ENCODE results near the gene FAM110A. TPM values are rescaled to one million over a fixed set of nuclear protein-coding genes. Genes with fewer than 3 reads are reported as not detected.

The FAM110A gene
- total and polyA plus RNA-seq, 8 donors, result 1.8 to 8.4 (median 3.5) TPM

DNA sequence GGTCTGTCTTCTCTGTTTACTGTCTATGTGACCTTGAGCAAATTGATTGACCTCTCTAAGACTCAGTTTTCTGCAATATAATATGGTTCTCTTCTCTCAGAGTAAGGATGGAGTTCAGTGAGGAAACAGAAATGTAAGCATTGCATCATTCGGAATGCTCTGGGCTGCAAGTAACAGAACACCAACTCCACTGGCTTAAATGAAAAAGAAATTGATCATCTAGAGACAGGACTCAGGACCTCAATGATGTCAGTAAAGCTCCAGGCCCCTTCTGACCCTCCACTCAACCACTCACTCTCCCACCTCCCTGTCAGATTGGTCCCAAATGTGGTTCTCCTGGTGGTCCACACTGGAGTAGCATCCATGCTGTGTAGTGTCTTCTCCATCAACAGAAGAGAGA lies 31.9 kb downstream of the FAM110A start:
- no peaks in the 10 kb centered on the region for H3K27me3 ChIP-seq
- FAIRE-seq, result no peak

DNA sequence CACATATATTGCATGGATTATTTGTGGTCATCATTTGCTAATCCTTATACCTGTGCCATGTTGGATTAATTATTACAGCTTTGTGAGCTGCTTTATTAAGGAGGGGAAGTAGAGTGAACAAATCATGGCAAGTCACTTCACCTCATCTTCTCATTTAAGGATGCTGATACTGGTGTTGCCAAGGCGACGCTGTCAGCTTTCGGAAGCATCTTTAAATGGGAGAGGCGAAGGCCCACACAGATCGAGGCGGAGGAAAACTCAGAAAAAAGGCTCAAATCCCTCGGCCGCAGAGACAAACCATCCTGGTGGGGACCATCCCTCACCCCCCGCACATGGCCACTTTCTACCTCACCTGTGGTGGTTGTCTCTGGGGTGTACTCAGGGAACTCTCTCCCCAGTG lies 34.8 kb downstream of the FAM110A start:
- DNase-seq (no peak), ATAC-seq (no peak), FAIRE-seq (no peak)
- no peak overlapping the region for H3K4me3 ChIP-seq
- H3K36me3 ChIP-seq, result no peaks in the 10 kb centered on the region
- intact Hi-C loops (cut with DNase I), result no loop called here
- 80 to 86% methylated on average over 9 of the region's 9 CpGs for WGBS, 2 donors
- H3K27ac ChIP-seq, result no peak overlapping the region
- H3K4me1 ChIP-seq, result no peaks in the 10 kb centered on the region
- TF ChIP-seq, protein P1, sequence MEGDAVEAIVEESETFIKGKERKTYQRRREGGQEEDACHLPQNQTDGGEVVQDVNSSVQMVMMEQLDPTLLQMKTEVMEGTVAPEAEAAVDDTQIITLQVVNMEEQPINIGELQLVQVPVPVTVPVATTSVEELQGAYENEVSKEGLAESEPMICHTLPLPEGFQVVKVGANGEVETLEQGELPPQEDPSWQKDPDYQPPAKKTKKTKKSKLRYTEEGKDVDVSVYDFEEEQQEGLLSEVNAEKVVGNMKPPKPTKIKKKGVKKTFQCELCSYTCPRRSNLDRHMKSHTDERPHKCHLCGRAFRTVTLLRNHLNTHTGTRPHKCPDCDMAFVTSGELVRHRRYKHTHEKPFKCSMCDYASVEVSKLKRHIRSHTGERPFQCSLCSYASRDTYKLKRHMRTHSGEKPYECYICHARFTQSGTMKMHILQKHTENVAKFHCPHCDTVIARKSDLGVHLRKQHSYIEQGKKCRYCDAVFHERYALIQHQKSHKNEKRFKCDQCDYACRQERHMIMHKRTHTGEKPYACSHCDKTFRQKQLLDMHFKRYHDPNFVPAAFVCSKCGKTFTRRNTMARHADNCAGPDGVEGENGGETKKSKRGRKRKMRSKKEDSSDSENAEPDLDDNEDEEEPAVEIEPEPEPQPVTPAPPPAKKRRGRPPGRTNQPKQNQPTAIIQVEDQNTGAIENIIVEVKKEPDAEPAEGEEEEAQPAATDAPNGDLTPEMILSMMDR (IDR thresholded peaks at IDR 0.05), result no peak
- H3K9me3 ChIP-seq, result no peaks in the 10 kb centered on the region
- no peaks in the 10 kb centered on the region for H3K27me3 ChIP-seq

More for the DNA sequence above, 31.9 kb downstream of the FAM110A start:
- Histone ChIP-seq H3K4me3 (no peak overlapping the region), H3K9me3 (no peaks in the 10 kb centered on the region), H3K4me1 (no peaks in the 10 kb centered on the region), H3K36me3 (no peaks in the 10 kb centered on the region), H3K27ac (no peak overlapping the region)
- 71 to 92% methylated on average over 1 of the region's 1 CpG for whole genome bisulfite sequencing, 2 donors
- intact Hi-C loops (cut with DNase I), result no loop called here
- ATAC-seq (no peak), DNase-seq (no peak)
- TF ChIP-seq, protein P1 (IDR thresholded peaks at IDR 0.05), result no peak

DNA sequence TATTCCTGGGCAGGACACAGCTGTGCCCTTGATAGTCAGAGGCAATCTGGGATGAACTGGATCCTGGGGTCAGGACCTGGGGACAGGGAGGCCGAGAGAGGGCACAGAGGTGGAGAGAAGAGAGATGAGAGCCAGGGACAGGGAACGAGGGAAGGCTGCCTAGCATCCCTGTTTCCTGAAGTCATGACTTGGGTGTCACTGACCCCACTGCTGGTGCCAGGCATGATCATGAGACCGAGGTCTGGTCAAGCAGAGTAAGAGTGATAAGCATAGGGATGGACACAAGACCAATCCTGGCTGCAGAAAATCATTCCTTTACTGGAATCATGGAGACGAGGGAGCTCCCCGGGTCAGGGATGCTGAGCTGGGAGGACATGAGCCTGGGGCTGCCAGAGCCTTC lies 36.1 kb downstream of the FAM110A start:
- Histone ChIP-seq H3K27ac (no peak overlapping the region), H3K4me3 (no peak overlapping the region), H3K9me3 (no peaks in the 10 kb centered on the region), H3K27me3 (no peaks in the 10 kb centered on the region), H3K4me1 (no peaks in the 10 kb centered on the region), H3K36me3 (no peaks in the 10 kb centered on the region)
- ATAC-seq (no peak), DNase-seq (no peak), FAIRE-seq (no peak)
- intact Hi-C loops (cut with DNase I), result no loop called here
- 41 to 75% methylated on average over 5 of the region's 5 CpGs for WGBS, 2 donors
- TF ChIP-seq, protein P1 (IDR thresholded peaks at IDR 0.05), result no peak

DNA sequence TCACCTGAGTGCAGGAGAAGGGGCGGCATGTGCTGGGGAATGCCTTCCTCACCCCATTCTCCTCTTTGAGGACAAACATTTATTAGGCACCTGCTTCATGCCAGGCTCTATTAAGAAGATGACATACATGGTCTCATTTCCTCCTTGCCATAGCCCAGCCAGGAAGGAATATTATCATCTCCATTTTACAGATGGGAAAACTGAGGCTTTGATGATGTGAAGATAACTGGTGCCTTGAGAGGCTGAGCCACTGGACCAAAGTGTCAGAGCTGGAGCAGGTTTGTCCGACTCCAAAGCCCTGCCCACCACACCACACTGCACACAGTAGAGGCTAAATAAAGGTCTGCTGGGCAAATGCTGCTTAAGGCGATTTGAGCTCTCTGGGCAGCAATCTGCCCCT lies 37.2 kb downstream of the FAM110A start:
- Histone ChIP-seq H3K36me3 (no peaks in the 10 kb centered on the region), H3K27me3 (no peaks in the 10 kb centered on the region), H3K4me1 (no peaks in the 10 kb centered on the region), H3K27ac (no peak overlapping the region), H3K4me3 (no peak overlapping the region), H3K9me3 (no peaks in the 10 kb centered on the region)
- ATAC-seq (no peak), DNase-seq (no peak), FAIRE-seq (no peak)
- WGBS, 2 donors, result 66 to 83% methylated on average over 3 of the region's 3 CpGs
- TF ChIP-seq, protein P1 (IDR thresholded peaks at IDR 0.05), result no peak
- intact Hi-C loops (cut with DNase I), result no loop called here

DNA sequence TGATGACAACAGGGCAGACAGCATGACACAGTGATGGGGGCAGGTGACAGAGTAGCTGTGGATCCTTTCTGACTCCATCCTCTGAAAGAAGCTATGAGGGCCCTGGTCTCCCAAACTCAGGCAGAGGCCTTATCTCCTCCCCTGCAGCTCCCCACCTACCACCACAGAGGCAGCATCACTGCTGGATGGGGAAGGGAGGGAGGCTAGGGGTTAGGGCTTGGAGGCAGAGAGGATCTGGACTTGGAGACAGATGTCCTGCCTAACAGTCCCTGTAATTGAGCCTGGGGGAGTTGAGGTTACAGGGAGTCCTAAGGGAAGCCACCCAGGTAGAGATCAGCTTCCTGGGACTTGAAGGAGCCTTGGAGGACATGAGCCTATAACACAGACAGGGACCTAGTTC lies 37.9 kb downstream of the FAM110A start:
- FAIRE-seq (no peak), ATAC-seq (no peak), DNase-seq (no peak)
- intact Hi-C loops (cut with DNase I), result no loop called here
- Histone ChIP-seq H3K4me1 (no peaks in the 10 kb centered on the region), H3K9me3 (no peaks in the 10 kb centered on the region), H3K36me3 (no peaks in the 10 kb centered on the region), H3K27ac (no peak overlapping the region), H3K27me3 (no peaks in the 10 kb centered on the region), H3K4me3 (no peak overlapping the region)
- TF ChIP-seq, protein P1 (IDR thresholded peaks at IDR 0.05), result no peak
